NCI-H82 (cell line): ENCODE measurements around the gene SH3YL1.
A peak's percentile ranks its signal among the peaks of the same experiment; 100 is the strongest.

Experiments used
- DNase-seq: peaks from one replicate; lab custom pipeline; 2025; lab: John Stamatoyannopoulos, UW

SH3YL1 gene

DNA sequence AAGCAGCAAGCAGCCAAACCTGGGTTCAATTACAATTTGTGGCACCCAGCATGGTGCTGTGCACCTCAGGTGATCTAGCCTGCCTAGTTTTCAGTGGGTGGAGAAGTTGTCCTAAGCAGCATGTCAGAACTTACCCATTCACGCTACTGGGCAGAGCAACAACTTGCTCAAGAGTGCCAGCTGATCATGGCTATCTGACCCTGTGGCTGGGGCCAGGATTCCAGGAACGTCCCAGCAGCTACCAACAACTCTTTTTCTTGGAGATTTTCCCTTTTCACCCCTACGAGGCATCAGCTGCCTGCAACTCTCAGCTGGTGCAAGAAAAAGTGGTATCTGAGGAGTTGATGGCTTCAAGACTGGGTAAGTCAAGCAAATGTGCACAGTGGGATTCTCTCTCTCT lies 83.5 kb downstream of the SH3YL1 start:
- DNase-seq: no peak

DNA sequence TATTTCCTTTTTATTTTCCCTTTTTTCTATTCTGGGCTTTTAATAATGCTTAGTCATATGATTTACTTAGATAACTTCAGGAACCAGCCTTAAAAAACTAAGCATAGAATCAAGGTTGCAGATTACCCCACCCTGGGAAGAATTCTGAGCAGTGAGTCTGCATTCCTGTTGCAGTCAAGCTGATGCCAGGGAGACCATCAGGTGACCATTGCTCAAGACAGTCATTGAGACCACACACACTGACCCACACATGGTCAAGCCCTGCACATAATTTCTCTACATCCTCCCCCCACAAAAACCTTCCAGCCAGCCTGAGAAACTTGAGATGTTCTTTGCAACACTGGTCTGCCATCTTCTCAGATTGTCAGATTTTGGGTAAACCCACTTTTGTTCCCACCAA lies 83.9 kb downstream of the SH3YL1 start:
- no peak for DNase-seq

DNA sequence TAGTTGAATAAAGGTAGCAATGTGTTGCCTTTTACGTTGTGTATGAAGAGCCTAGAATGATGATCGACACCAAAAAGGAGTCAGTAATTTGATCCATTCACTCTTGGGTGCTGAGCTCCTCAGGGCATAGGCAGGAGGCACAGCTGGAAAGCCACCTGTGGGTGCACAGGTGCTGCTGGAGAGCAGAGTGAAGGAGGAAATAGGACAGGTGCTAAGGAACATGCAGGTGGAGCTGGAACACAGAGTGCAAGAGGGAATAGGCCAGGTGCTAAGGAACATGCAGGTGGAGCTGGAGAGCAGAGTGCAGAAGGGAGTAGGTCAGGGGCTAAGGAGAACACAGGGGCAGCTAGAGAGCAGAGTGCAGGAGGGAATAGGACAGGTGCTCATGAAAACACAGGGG lies 86.1 kb downstream of the SH3YL1 start:
- no peak for DNase-seq

GRCh38 chr2:176917-177316 lies 86.9 kb downstream of the SH3YL1 start:
- no peak for DNase-seq

GRCh38 chr2:175880-176820 lies 87.7 kb downstream of the SH3YL1 start:
- no peak for DNase-seq

- no peak for DNase-seq
These were observed 88.6 kb downstream of the SH3YL1 start for GRCh38 chr2:175161-175786.

- DNase-seq: peak; percentile 13
These were observed 91.7 kb downstream of the SH3YL1 start for GRCh38 chr2:172120-172519.

DNA sequence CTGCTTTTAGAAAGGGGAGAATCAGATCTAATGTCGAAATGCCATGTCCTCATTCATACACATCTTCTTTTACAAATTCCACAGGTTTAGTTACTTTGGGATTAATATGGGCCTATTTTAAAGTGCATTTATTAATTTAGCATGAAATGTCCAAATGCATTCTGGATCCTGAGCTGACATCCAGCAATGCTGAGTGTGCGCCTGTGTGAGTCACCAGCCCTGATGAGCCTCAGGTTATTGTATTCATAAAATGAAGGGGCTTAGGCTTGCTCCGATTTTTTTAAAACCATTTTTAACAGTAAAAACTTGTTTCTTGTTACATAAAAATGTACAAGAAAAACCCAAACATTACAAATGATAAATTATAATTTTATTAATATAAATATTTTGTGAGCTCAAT lies 94.1 kb downstream of the SH3YL1 start:
- DNase-seq: no peak
